HL-60/S4 treated with phorbol 12-myristate 13-acetate at 8.2 ng/mL for 4 days and 3 days (cell line): Measurements from ENCODE around the gene CDH10.

ENCODE experiments used
- in situ Hi-C: fragments of 300-500 bp; cut with MboI; formaldehyde crosslinking; loops from 2 replicates; pipeline ENCODE4 v1.15.0; 2022; ENCODE audit warnings: low sequenced_read_pairs

The CDH10 gene

GRCh38 chr5:24491490-24491889 is 153.3 kb downstream of the CDH10 start:
- in situ Hi-C loops = no loop called here

DNA sequence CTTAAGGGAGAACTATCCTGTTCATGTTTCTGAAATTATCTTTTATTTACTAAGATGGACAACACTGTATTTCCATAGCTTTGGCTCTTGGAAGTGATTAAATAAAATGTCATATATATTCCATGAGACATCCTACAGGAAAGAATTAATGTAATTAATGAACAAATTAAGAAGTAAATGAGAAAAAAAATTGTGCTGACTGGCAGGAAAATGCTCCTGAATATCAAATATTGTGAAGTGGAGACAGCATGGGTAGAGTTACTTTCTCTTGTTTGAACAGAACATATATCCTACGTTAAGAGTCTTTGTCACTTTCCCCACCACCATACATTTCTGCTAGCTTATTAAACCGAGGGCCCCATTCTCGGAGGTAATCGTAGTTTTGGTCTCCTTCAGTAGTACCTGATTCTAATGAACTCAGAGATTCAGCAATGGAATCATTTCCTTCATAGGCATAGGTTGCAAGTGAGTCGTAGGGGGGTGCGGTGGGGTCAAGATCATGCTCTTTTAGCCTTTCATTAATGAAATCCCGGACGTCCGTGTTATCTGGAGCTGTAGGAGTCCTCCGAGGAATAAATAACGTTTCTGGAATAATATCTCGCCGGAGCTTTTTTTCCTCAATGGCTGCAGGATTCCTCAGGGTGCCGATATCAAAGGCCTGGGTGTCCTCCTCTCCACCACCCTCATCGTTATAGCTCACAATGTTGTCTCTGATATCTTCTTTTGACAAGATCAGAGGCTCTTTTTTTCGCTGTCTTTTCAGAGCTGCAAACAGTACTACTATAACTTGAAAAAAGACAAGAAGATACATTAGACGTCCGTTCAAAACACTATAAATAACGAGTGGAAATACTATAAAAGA is 157.2 kb downstream of the CDH10 start:
- in situ Hi-C loops = no loop called here

GRCh38 chr5:24480952-24481351 is 163.8 kb downstream of the CDH10 start:
- in situ Hi-C loops = no loop called here

DNA sequence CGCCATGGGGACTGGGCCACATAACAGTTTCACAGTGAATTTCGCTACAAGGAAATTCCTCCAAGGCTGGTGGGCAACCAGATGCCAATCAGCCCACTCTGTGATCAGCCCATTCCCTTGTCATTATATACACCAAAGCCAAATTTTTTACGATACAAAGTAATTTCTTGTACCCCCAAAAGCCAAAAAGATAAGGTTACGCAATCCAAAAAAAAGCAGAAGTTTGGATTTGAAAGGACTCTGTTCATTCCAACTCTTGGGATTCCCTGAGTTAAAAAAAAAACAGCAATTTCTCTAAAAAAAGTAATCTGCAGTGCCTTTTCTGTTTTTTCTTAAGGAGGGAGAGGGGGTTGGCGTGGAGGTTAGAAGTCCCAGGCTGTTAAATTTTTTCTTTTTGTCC is 166.8 kb downstream of the CDH10 start:
- in situ Hi-C loops = no loop called here

DNA sequence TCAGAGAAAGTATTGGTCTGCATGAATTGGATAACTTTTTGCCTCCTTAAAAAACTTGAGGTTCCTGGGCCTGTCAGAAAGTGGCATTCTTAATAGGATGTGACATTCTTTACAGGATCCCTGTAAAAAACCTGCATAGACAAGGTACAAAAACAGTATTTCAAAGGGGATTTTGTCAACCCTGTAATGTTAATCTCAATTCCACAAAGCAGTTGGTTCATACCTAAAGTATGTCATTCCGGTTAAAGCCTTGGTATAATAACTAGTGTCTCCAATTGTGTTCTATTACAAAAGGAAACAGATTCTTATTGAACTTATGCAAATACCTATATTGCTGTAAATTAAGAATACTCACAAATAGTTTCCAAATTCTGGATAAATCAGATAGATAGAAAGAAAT is 169.7 kb downstream of the CDH10 start:
- in situ Hi-C loops = no loop called here

DNA sequence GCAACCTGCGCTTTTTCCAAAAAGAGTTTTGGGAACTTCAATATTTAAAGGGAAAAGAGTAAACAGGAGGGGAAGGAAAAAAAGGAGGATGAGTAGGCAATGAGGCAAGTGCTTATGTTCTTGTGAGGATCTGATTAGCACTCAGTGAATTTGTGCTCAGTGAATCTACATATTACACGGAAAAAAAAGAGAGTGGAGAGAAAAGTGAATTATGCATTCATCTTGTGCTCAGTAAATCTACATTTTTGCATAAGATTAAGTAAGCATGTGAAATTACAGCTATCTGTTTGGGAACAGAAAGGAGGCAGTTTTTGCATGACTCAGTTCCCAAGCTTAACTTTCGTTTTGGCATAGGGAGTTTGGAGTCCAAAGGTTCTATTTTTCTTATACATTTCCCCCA is 170.1 kb downstream of the CDH10 start:
- in situ Hi-C loops = no loop called here

DNA sequence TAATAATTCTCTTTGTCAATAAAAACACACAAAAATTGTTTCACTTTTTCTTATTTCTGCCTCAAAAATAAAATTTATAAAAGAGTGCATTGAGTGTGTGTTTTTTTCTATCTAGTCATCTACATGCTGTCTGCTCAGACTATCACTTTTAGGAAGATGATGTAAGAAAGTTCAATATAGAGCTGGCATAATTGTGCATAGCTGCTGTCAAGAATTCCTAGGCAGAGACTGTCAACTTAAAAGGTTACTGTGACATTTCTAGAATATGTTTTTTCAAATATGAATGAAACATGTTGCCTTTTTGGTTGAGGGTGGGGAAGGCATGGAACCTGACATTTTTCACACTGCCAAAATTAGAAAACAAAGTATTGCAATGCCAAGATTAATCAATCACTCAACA is 172.3 kb downstream of the CDH10 start:
- in situ Hi-C loops = no loop called here

DNA sequence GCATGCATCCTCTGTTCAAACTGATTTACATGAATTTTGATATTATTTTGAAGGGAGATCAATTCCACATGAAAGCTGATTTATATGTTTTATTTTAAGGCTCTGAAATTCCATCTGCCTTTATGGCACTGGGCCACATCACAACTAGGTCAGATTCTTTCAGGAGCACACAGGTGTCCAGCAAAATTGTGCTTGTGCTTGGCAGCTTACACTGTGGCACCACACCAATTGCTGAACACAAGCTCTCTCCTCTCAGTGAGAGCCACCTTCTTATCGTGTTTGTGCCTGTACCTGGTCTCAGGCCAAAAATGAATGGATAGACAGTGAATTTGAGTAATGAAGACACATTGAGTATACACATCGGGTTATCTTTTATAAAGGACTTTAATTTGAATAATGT is 200.4 kb downstream of the CDH10 start:
- in situ Hi-C loops = no loop called here

DNA sequence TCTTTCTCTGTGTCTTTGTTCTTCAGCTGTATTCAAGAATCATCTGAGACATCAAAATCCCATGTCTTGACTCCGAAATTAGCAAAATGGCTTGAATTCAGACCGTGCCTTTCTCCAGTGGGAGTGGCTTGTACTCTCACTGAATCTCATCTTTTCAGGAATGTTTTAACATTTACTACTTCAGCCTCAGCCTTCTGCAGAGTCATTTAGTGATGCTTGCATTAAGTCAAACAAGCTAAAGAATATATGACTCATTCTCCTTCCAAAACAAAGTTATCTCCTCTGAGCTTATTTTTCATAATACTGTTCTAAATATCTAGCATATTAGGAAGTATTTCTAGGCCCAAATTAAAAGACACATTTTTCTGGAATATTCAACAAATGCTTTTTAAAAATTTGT is 205.3 kb downstream of the CDH10 start:
- in situ Hi-C loops = no loop called here
